GM12892 (cell line): Measurements from ENCODE around the gene WIPF2.

Source experiments
- POLR2A ChIP-seq: IDR thresholded peaks from 2 replicates; pipeline ENCODE4 v1.6.1; 2011; ENCODE audit warnings: low read depth, low read length, control low read depth
- POLR2AphosphoS5 ChIP-seq: IDR thresholded peaks from 2 replicates; pipeline ENCODE4 v1.6.1; 2011; ENCODE audit warnings: low read depth, low read length, control low read depth
- TAF1 ChIP-seq: IDR thresholded peaks from 2 replicates; pipeline ENCODE4 v1.6.1; 2011; ENCODE audit warnings: low read depth, mild to moderate bottlenecking, control low read depth, low read length, borderline replicate concordance

DNA sequence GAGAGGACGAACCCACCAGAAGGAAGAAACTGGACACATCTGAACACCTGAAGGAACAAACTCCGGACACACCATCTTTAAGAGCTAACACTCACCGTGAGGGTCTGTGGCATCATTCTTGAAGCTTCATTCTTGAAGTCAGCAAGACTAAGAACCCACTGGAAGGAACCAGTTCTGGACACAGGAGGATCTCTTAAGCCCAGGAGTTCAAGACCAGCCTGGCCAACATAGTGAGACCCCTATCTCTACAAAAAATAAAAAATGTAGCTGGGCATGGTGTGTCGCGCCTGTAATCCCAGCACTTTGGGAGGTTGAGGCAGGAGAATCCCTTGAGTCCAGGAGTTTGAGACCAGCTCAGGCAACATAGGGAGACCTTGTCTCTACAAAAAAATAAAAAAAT lies 20.5 kb upstream of the WIPF2 start:
- TF ChIP-seq POLR2A (no peak), POLR2AphosphoS5 (no peak), TAF1 (no peak)
